SK-N-DZ (cell line): ENCODE data around the gene METTL18.

ENCODE experiments used
- DNase-seq: peaks from one replicate; pipeline ENCODE4 v3.0.0-alpha.2; 2015; ENCODE audit warnings: low spot score

METTL18 gene

GRCh38 chr1:169786974-169787373 lies 7.7 kb downstream of the METTL18 start:
- no peak for DNase-seq

GRCh38 chr1:169785267-169785666 lies 9.4 kb downstream of the METTL18 start:
- no peak for DNase-seq

DNA sequence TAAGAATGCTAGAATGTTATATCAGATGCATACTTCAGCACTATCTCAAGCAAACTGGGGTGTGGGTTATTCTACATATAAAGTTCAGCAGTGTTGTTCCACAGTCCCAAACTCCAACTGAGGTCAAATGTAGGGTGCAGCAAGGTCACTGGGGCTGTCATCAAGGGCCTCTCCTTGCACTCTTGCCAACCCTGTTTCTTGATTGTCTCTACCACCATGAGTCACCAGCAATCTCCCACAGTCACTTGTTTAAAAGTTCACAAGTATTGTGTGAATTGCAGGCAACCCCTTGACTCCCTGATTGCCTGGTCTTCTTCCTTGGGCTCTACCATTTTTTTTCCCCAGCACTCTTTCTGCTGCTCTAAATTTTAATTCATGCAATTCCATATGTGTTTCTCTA lies 10.6 kb downstream of the METTL18 start:
- DNase-seq: no peak

- DNase-seq: no peak
Observed at GRCh38 chr1:169782596-169782995, 12.1 kb downstream of the METTL18 start.

GRCh38 chr1:169779970-169780369 lies 14.7 kb downstream of the METTL18 start:
- DNase-seq: no peak

- no peak for DNase-seq
Observed at GRCh38 chr1:169779150-169779549, 15.6 kb downstream of the METTL18 start.

DNA sequence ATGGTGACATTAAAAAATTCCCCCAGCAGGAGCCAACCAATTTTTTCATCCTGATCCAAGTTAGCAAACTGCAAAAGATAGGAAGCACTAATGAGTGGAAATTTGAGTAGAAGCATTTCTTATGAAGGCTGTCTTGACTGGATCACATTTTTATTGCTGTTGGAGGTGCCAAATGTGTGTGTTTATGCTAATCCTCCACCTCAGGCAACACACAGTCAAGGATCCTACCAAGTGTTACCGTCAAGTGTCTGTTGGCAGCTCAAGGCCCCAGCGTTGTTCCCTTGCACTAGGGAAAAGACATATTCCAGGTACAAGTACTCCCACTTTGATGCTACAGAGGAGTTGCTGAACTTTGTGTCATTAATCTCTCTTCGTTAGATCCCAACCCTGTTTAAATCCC lies 18.3 kb downstream of the METTL18 start:
- no peak for DNase-seq

- no peak for DNase-seq
Observed at GRCh38 chr1:169768161-169768560, 26.5 kb downstream of the METTL18 start.

GRCh38 chr1:169765580-169766331 lies 29.0 kb downstream of the METTL18 start:
- no peak for DNase-seq

DNA sequence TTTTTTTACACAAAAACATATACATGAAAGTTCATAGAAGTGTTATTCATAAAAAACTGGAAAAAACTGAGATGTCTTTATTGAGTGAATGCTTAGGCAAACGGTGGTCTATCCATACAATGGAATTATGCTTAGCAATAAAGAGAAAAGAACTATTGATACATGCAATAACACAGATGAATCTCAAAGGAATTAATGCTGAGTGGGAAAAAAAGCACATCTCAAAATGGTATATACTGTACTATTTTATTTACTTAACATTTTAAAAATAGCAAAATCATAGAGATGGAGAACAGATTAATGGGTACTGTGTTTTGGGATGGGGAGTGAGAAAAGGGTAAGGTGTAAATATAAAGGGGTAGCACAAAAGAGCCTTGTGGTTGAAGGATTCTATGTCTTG lies 29.8 kb downstream of the METTL18 start:
- DNase-seq: no peak

DNA sequence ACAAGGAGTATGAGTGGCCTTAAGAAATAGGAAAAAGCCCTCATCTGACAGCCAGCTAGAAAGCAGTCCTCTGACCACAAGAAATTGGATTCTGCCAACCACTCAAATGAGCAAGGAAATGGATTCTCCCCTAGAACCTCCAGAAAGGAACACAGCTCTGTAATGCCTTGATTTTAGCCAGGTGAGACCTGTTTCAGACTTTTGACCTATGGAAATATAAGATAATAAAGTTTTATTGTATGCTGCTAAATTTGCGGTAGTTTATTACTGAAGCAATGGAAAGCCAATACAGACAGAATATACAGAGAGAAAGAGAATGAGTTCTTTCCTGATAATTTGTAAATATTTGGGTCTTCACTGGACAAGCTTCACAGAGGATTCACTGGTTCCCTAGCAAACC lies 32.0 kb downstream of the METTL18 start:
- no peak for DNase-seq

DNA sequence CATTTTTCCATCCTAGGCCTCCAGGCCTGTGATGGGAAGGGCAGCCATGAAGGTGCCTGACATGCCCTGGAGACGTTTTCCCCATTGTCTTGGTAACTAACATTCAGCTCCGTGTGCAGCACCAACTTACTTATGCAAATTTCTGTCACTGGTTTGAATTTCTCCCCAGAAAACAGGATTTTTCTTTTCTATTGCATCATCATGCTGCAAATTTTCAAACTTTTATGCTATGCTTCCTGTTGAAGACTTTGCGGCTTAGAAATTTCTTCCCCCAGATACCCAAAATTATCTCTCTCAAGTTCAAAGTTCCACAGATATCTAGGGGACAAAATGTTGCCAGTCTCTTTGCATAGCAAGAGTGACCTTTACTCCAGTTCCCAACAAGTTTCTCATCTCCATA lies 35.7 kb downstream of the METTL18 start:
- DNase-seq: no peak

DNA sequence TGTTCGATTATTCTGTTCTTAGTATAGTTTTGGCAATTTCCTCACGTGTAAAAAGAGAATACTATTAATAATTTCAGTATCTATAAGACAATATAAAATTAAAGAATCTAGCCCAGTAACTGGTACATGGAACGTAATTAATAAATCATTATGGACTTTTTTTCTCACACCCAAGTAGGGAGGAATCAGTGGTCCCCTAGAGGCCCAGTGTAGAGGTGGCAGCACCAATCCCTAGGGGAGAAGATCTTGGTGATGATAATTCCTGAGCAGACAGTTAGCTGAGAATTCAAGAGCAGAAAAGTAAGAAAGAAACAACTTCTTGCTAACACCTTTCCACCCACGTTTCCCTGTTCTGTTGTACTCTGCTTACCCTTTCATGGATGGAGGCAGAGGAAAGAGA lies 41.2 kb downstream of the METTL18 start:
- no peak for DNase-seq

GRCh38 chr1:169750041-169750440 lies 44.7 kb downstream of the METTL18 start:
- DNase-seq: no peak

DNA sequence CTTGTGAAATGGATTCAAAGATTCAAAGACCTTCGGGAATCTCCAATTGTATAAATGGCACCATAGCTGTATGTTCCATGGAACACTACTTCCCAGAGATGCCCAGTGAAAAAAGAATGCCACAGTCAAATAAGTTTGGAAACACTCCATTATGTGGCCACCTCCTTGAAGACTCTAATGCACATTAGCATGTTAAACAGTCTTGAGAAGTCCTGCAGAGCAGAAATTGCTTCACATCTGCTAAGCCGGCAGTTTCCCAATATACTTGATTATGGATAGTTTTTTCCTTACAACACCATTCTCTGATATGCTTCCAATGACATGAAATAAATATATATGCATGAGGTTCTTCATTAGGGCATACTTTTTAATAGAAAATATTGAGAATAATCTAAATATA lies 48.2 kb downstream of the METTL18 start:
- DNase-seq: no peak

GRCh38 chr1:169745015-169745861 lies 49.5 kb downstream of the METTL18 start:
- DNase-seq: no peak
